ENCODE measurements around the gene SLC6A13.

The SLC6A13 gene

DNA sequence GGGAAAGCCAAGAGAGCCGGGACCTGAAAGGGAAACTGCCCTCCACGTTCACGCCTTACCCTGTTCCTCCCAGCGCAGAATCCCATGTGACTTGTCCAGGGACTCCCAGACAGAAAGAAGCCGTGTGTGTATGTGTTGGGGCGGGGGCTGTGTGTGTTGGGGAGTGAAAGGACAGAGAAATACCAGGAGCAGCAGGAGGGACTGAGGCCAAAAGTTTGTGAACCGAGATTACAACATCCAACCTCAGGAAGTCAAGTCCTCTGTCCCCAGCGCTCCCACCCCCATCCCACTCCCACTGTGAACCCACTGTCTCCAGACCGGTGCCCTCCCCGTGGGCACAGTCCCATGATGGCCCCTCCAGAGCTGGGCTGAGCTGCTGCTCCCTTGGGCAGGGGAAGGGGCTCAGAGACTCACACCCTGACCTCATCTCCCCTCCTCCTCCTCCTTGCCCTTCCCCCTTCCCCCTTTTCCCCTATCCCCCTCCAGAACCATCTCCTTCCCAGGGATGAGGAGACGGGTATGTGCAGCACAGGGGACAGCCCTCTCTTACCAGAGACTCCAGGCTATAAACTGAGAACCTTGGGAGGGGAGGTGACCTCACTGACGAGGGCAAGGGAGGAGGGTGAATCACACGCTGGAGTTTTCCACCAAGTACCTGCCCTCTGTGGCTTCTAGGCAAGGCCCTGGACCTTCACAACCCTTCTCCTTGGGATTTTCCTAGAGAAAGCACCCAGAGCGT, 48.5 kb downstream of the SLC6A13 start, which contains the start of gene SLC6A12:
SLC6A12 (minus strand) TSS at position 155 of the 739 bp plus-strand sequence. CDS start 4,171 bp downstream, outside the sequence.
- Mint-ChIP-seq H3K9me3 (no peaks in the 10 kb centered on the region), H3K36me3 (ENCODE audit: insufficient read depth) (no peaks in the 10 kb centered on the region), H3K4me1 (ENCODE audit: low read depth in 2 of 2) (peaks cover 0 to 8% of the 10 kb centered on the region in 2 donors), H3K4me3 (no peak within 1 kb of the TSS), H3K27ac (no peak within 1 kb of the TSS), H3K27me3 (peaks cover 45 to 89% of the 10 kb centered on the region in 2 donors)
- DNase-seq (no peak), ATAC-seq (replicated peaks) (no peak)

DNA sequence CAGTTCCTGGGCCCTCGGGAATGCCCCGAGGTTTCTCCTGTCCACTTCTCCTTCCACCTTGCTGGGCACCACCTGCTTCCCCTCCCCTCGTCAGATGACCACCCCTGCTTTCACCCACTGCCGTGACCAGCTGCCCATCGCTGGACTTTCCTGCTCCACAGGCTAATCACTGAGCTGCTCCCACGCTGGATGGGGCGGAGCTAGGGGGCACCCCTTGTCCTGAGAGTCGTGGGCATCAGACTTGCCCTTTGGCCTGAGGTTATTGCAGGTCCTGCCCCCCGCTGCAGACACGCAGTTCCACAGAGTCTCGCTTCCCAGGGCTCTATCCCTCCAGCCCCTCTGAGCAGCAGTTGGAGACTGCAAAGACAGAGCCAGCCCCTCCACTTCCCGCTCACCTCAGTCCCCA, 49.1 kb downstream of the SLC6A13 start:
- H3K36me3 Mint-ChIP-seq (ENCODE audit: insufficient read depth), result no peaks in the 10 kb centered on the region
- H3K9me3 Mint-ChIP-seq, result no peaks in the 10 kb centered on the region
- peaks cover 0 to 8% of the 10 kb centered on the region in 2 donors for H3K4me1 Mint-ChIP-seq (ENCODE audit: low read depth in 2 of 2)
- peaks cover 51 to 91% of the 10 kb centered on the region in 2 donors for H3K27me3 Mint-ChIP-seq
- DNase-seq (no peak), ATAC-seq (replicated peaks) (no peak)
- no peak overlapping the region for H3K4me3 Mint-ChIP-seq
- H3K27ac Mint-ChIP-seq, result no peak overlapping the region

DNA sequence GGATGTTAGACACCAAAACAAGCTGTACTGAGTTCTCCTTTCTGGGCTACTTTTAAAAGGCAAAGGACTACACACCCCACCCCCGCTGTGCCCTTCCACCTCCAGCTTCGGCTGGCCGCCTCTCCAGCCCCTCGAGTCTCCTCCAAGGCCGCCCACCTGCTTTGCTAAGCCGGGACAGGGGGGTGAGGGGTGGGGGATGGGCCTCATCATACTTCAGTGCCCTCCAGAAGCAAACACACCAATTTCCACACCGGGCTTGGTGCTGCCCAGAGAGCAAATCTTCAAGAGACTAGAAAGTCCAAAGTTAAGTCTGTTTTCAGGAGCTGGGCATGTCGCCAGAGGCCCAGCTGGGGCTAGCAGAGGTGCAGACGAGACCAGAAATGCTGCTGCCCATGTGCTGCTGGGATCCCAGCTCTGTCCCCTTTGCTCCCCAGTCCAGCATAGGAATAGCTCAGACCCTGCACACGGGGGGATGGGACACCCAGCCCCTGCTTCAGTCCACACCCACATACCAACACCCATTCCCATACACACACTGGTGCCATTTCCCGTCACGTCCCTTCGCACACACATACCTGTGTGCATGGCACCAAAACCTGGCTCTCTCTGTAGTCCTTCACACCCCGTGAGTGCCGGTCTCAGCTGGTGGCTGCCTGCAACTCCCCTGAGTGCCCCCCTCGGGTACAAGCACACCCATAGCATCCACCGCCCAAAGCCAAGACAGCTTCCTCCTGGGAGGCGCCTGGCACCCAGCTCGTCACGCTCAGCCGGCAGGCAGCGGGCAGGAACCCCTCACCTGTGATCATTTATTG, 49.7 kb downstream of the SLC6A13 start:
- ATAC-seq (replicated peaks), result no peak
- Mint-ChIP-seq H3K4me1 (ENCODE audit: low read depth in 2 of 2) (peaks cover 0 to 8% of the 10 kb centered on the region in 2 donors), H3K27ac (no peak overlapping the region), H3K4me3 (no peak overlapping the region), H3K9me3 (no peaks in the 10 kb centered on the region), H3K27me3 (peaks cover 57 to 91% of the 10 kb centered on the region in 2 donors), H3K36me3 (ENCODE audit: insufficient read depth) (no peaks in the 10 kb centered on the region)
- no peak for DNase-seq

DNA sequence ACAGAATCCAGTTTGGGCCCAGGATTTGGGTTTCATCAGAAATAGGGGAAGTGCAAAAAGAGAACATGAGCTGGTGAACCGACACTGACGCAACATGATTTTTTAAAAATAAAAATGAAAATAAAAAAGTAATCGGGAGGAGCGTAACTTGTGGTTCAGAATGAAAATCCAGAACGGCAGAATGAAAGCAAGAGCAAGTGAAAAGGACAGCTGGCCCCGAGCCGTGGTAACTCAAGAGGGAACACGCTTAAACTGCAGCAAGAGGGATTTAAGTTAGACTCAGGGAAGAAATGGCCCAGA, 50.3 kb downstream of the SLC6A13 start:
- peak overlapping the region in 1 of 2 donors; percentile 1 for H3K4me3 Mint-ChIP-seq
- DNase-seq, result no peak
- H3K36me3 Mint-ChIP-seq (ENCODE audit: insufficient read depth), result no peaks in the 10 kb centered on the region
- H3K9me3 Mint-ChIP-seq, result no peaks in the 10 kb centered on the region
- H3K27me3 Mint-ChIP-seq, result peaks cover 60 to 91% of the 10 kb centered on the region in 2 donors
- H3K4me1 Mint-ChIP-seq (ENCODE audit: low read depth in 2 of 2), result peaks cover 0 to 8% of the 10 kb centered on the region in 2 donors
- no peak for ATAC-seq (replicated peaks)
- no peak overlapping the region for H3K27ac Mint-ChIP-seq

DNA sequence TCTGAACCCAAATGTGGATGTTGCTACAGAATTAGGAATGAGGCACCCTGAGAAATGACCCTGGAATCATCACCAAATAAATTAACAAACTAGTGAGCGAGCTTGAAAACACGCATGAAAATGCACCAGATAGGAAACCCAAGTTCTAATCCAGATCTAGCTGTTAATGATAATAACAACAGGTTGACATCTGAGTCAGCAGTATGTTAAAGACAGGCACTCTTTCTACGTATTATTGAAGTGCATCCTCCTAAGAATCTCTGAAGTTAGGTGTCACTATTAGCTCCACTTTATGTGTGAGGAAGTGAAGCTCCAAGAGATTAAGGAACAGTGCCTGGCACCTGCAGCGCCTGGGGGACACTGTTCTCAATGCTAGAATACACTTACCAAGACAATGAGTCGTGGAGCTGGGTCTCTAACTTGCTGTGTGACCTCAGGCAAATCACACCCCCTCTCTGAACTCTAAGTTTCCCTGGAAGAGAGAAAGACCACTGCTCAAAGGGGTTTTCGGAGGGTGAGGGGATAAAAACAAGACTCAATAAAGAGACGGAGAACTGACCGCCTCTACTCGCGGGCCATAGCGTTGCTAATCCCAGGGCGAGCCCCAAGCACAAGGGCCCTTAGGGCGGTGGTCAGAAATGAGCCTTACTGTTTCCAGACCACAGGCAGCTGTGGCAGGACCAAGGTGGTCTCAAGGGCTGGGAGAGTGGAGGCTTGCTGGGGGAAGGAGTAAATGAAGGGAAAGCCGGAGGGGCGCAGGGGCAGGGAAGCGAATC, 50.8 kb downstream of the SLC6A13 start:
- ATAC-seq (replicated peaks), result no peak
- Mint-ChIP-seq H3K27me3 (peaks cover 59 to 91% of the 10 kb centered on the region in 2 donors), H3K36me3 (ENCODE audit: insufficient read depth) (no peaks in the 10 kb centered on the region), H3K9me3 (no peaks in the 10 kb centered on the region), H3K4me3 (peak overlapping the region in 1 of 2 donors; percentile 1), H3K4me1 (ENCODE audit: low read depth in 2 of 2) (peaks cover 0 to 8% of the 10 kb centered on the region in 2 donors), H3K27ac (no peak overlapping the region)
- no peak for DNase-seq

DNA sequence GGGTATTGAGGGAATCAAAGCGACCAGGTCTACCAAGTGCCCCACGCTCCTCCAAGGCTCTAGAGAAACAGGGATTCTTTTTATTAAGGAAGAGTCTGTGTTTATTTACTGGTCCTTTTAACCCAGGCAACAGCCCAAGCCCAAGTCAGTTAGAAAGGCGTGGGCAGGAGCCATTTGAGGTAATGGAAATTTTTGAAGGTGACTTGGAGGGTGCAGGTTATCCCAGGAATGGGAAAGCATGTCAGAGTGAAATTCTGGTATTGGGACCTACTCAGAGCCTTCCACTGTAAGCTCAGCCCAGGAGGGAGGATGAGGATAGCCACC, 51.5 kb downstream of the SLC6A13 start:
- ATAC-seq (replicated peaks), result no peak
- H3K4me3 Mint-ChIP-seq, result no peak overlapping the region
- peaks cover 0 to 8% of the 10 kb centered on the region in 2 donors for H3K4me1 Mint-ChIP-seq (ENCODE audit: low read depth in 2 of 2)
- no peak overlapping the region for H3K27ac Mint-ChIP-seq
- peaks cover 63 to 93% of the 10 kb centered on the region in 2 donors for H3K27me3 Mint-ChIP-seq
- DNase-seq, result no peak
- H3K36me3 Mint-ChIP-seq (ENCODE audit: insufficient read depth), result no peaks in the 10 kb centered on the region
- H3K9me3 Mint-ChIP-seq, result no peaks in the 10 kb centered on the region

DNA sequence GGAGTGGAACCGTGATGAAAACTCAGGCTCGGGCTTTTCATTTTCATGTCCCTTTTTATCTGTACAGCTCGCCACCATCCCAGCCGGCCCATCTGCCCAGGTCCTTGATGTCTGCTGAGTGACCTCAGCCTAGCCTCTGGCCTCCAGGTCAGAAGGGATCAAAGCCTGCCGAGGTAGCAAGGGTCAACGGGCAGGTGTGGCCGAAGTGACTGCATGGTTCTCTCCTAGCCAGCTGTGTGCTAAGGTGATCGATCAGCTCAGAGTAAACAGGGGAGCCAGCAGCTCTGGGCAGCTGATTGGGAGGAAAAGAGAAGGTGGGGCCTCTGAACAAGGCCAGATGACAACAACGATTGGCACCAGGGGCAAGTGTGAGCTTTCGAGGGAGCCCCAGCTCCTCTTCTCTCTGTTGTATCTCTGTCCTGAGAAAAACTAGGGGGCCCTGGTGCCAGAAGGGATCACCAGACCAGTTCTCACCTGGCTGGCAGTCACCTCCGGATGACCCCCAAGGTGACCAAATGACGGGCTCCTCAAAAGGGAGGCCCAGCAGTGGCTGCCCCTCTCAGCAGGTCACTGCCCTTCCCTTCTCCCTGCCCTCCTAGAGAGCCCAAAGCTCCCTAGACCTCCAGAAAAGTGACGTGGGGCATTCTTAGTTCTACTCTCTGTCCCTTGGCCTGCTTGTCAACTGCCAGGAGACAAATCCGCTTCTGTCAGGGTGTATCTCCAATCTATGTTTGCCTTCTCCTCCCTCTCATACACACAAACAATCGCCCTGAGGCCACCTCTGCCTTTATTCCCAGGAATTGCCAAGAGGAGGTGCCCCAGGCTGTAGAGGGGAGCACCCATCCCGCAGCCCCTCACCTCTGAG, 52.1 kb downstream of the SLC6A13 start:
- DNase-seq, result no peak
- Mint-ChIP-seq H3K4me3 (no peak overlapping the region), H3K27me3 (peaks cover 69 to 99% of the 10 kb centered on the region in 2 donors), H3K36me3 (ENCODE audit: insufficient read depth) (no peaks in the 10 kb centered on the region), H3K9me3 (no peaks in the 10 kb centered on the region), H3K27ac (no peak overlapping the region), H3K4me1 (ENCODE audit: low read depth in 2 of 2) (peaks cover 0 to 8% of the 10 kb centered on the region in 2 donors)
- no peak for ATAC-seq (replicated peaks)

DNA sequence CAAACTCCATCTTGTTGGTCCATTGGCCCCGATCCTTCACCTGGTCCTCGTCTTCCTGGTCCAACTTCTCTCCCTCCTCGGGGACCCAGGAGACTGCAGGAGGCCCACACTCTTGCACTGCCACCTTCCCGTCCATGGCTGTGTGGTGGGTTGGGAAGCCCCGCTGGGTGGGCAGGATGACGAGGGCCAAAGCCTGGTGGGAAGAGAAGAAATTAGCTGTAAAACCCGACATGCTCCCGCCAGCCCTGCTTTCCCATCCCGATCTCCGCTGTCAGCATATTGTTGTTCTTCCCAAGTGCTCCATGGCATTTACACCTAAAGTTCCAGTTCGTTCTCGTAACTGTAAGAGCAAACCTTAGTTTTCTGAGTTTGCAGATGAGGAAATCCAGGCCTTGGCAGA, 52.8 kb downstream of the SLC6A13 start:
- no peak overlapping the region for H3K27ac Mint-ChIP-seq
- peaks cover 70 to 100% of the 10 kb centered on the region in 2 donors for H3K27me3 Mint-ChIP-seq
- no peak for ATAC-seq (replicated peaks)
- H3K4me3 Mint-ChIP-seq, result no peak overlapping the region
- peaks cover 0 to 8% of the 10 kb centered on the region in 2 donors for H3K4me1 Mint-ChIP-seq (ENCODE audit: low read depth in 2 of 2)
- H3K36me3 Mint-ChIP-seq (ENCODE audit: insufficient read depth), result no peaks in the 10 kb centered on the region
- no peak for DNase-seq
- no peaks in the 10 kb centered on the region for H3K9me3 Mint-ChIP-seq

DNA sequence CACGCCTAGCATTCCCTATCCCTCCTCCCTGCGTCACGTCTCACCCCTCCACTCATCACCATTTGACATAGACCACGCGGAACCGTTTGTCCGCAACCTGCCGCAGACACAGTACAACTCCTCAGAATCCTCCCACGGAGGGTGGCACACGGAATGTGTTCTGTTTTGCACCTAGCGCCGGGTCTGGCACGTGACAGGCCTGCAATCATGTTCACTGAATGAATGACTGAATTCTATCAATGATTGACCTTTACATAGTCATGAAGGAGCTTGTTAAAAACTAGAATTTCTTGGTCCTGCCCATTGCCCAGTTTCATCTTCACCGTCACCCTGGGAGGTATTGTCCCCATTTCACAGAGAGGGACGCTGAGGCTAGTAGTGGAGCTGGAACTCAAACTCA, 53.4 kb downstream of the SLC6A13 start:
- peaks cover 0 to 8% of the 10 kb centered on the region in 2 donors for H3K4me1 Mint-ChIP-seq (ENCODE audit: low read depth in 2 of 2)
- no peak overlapping the region for H3K27ac Mint-ChIP-seq
- no peak for ATAC-seq (replicated peaks)
- no peak overlapping the region for H3K4me3 Mint-ChIP-seq
- no peak for DNase-seq
- no peaks in the 10 kb centered on the region for H3K9me3 Mint-ChIP-seq
- H3K27me3 Mint-ChIP-seq, result peaks cover 70 to 100% of the 10 kb centered on the region in 2 donors
- H3K36me3 Mint-ChIP-seq (ENCODE audit: insufficient read depth), result no peaks in the 10 kb centered on the region

DNA sequence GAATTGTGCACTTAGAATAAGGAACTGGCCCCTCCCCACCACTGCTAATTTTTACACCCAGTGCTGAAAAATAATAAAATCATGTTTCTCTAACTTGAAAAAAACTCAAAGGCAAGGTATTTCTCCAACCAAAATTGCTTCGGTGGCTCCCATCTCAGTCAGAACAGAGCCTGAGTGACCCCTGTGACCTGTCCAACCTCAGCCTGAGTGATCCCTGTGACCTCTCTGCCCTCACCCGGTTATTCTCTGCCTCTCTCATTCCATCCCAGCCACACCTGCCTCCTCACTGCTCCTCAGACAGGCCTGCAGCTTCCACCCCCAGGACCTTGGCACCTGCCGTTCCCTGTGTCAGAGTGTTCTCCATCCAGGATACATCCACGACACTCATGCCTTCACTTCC, 53.8 kb downstream of the SLC6A13 start:
- DNase-seq (no peak), ATAC-seq (replicated peaks) (no peak)
- no peaks in the 10 kb centered on the region for H3K9me3 Mint-ChIP-seq
- H3K27ac Mint-ChIP-seq, result no peak overlapping the region
- H3K36me3 Mint-ChIP-seq (ENCODE audit: insufficient read depth), result no peaks in the 10 kb centered on the region
- H3K4me3 Mint-ChIP-seq, result no peak overlapping the region
- peaks cover 66 to 100% of the 10 kb centered on the region in 2 donors for H3K27me3 Mint-ChIP-seq
- H3K4me1 Mint-ChIP-seq (ENCODE audit: low read depth in 2 of 2), result peaks cover 0 to 8% of the 10 kb centered on the region in 2 donors

DNA sequence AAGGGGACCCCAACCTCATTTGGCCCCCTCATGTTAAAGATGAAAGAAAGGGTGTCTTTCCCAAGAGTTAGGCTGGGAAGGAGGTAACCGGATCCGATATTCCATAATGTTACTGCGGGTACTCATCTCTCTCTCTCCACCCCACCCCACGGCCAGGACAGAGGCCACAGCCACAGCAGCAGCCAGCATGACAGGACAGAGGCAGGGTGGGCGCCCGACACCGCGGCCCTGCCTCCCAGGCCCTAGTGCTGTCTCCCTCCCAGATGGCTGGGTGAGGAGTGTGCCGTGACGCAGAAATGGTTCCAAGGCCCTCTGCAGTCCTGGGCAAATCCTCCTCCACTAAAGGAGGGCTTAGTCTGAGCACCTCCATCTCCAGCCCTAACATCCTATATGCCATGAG, 54.8 kb downstream of the SLC6A13 start:
- DNase-seq, result no peak
- no peaks in the 10 kb centered on the region for H3K36me3 Mint-ChIP-seq (ENCODE audit: insufficient read depth)
- no peak overlapping the region for H3K27ac Mint-ChIP-seq
- no peak for ATAC-seq (replicated peaks)
- H3K4me1 Mint-ChIP-seq (ENCODE audit: low read depth in 2 of 2), result peaks cover 0 to 1% of the 10 kb centered on the region in 2 donors
- no peak overlapping the region for H3K4me3 Mint-ChIP-seq
- no peaks in the 10 kb centered on the region for H3K9me3 Mint-ChIP-seq
- H3K27me3 Mint-ChIP-seq, result peaks cover 58 to 94% of the 10 kb centered on the region in 2 donors

DNA sequence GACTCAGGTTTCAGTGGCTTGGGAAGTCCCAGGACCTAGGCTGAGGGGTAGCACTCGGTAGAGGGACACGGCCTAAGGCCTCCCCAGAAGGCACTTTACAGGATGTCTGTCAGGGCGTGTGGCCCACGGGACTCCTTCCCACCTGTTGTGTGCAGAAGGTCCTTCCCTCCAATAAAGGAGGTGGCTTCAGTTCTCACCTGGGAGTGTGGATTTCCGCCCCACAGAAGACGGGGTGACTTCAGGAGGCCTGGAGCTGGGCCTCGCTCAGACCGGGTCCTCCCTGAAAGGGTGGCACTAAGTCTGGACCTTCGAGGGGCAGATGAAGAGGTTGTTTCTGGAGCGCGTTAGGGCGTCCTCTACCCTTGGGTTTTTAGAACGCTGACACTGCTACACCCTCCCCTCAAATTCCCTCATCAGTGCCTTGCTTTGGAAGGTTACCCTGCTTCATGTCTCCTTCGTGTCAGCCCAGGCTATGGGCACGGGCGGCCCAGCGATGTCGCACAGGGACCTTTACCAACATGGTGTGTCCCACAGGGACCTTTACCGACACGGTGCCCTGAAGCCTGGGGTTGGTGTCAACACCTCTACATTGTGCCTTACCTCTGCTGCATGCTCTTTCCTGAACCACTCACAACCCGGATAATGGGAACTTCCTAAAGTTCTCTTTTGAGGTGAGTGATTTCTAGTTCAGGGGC, 55.7 kb downstream of the SLC6A13 start:
- H3K4me3 Mint-ChIP-seq, result no peak overlapping the region
- H3K4me1 Mint-ChIP-seq (ENCODE audit: low read depth in 2 of 2), result no peaks in the 10 kb centered on the region
- no peak overlapping the region for H3K27ac Mint-ChIP-seq
- H3K27me3 Mint-ChIP-seq, result peaks cover 60 to 94% of the 10 kb centered on the region in 2 donors
- DNase-seq (no peak), ATAC-seq (replicated peaks) (no peak)
- H3K9me3 Mint-ChIP-seq, result no peaks in the 10 kb centered on the region
- H3K36me3 Mint-ChIP-seq (ENCODE audit: insufficient read depth), result no peaks in the 10 kb centered on the region
